HG02610 (cell line): ENCODE results near the gene MUC22.
"Not testable (repeated sequence)": the region's sequence is repeated elsewhere in the genome, so short reads cannot be mapped to it uniquely, and the experiment has no call there.

Experiments
- ATAC-seq: cut with Tn5 transposase; IDR thresholded peaks from one replicate; pipeline ENCODE4 v1.9.1; 2021; ENCODE audit warnings: mild to moderate bottlenecking, moderate library complexity; ENCODE audit not compliant: unreplicated experiment

The MUC22 gene

GRCh38 chr6:30997301-30997700 lies 13.0 kb upstream of the MUC22 start:
- ATAC-seq = no peak

GRCh38 chr6:30998785-30999184 lies 11.5 kb upstream of the MUC22 start:
- ATAC-seq = no peak

DNA sequence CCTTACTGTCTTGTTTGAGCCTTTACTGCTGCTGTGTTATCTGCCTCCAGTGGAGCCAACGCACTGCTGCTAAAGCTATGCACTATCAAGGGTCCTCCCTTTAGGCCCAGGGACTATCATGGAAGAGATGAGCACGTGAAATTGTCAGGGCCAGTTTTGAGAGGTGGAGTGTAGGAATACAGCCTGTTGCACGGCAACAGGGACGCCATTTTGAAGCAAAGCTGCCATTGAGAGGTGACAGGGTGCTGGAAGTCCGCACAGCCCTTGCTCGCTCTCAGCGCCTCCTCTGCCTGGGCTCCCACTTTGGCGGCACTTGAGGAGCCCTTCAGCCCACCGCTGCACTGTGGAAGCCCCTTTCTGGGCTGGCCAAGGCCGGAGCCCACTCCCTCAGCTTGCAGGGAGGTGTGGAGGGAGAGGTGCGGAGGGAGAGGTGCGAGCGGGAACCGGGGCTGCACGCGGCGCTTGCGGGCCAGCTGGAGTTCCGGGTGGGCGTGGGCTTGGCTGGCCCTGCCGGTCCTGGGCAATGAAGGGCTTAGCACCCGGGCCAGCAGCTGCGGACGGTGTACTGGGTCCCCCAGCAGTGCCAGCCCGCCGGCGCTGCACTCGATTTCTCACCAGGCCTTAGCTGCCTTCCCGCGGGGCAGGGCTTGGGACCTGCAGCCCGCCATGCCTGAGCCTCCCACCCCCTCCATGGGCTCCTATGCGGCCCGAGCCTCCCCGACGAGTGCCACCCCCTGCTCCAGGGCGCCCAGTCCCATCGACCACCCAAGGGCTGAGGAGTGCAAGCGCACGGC lies 10.0 kb upstream of the MUC22 start:
- not testable (repeated sequence) for ATAC-seq

GRCh38 chr6:31001281-31001888 lies 8.9 kb upstream of the MUC22 start:
- no peak for ATAC-seq

DNA sequence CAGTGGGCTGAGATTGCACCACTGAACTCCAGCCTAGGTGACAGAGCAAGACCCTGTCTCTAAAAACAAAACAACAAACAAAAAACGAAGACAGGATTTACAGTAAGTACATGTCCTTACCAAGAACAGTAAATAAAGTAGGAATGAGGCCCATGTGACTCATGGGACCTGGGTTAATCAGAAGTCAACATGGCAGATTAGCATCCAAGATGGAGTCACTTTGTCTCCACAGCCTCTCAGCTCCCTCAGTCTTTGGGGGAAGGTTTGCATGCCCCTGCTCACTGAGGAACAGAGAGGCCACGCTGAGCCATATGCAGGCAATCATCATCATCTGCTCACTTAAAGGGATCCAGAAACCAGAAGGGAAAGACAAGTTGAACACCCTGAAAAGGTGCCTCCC lies 7.8 kb upstream of the MUC22 start:
- ATAC-seq = no peak

DNA sequence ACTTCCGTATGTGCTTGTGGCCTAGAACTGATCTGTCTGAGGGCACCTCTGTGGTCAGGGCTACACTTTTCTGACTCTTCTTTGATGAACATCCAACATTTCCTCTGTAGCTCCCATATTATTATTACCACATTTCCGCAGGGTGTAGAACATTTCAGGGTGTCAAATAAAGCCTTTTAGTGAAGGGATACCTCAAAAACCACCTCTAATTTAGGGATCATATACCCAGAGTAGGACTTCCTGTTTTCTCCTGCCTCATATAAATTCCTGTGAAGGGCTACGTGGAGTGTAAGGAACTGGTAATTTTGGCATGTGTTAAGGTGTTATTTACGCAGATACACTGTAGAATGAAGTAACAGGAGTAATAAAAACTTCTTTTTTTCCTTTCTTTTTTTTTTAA lies 5.5 kb upstream of the MUC22 start:
- ATAC-seq = no peak

DNA sequence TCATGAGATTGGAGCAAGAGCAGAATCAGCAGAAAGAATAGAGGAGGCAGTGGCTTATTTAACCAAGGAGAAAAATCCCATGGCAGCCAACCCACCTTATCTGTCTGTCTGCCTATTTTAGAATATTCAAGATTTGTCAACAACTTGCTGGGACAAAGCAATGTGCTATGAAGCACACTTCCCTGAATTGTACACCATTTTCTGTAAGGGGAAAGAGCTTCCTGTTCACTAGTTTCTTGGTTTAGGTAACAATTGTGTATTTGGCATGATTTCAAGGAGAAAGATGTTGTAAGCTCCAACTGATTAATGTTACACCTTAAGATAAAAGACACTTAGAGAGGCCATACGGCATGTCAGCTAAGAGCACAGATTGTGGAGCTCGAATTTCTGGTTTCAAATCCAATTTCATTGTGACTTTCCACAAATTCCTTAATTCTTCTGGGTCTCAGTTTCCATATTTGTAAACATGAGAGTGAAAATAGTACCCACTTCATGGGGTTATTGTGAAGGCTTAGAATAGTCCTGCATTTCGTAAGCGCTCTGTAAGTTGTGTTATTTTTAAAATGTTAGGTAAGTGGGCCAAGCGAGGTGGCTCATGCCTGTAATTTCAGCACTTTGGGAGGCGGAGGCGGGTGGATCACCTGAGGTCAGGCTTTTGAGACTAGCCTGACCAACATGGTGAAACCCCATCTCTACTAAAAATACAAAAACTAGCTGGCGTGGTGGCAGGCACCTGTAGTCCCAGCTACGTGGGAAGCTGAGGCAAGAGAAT lies 4.8 kb upstream of the MUC22 start:
- no peak for ATAC-seq

- no peak for ATAC-seq
Measured at GRCh38 chr6:31007694-31008093, 2.6 kb upstream of the MUC22 start.

- ATAC-seq = no peak
Measured at GRCh38 chr6:31008165-31008564, 2.1 kb upstream of the MUC22 start.

- ATAC-seq = no peak
Measured at GRCh38 chr6:31009731-31010130, 543 bp upstream of the MUC22 start.

DNA sequence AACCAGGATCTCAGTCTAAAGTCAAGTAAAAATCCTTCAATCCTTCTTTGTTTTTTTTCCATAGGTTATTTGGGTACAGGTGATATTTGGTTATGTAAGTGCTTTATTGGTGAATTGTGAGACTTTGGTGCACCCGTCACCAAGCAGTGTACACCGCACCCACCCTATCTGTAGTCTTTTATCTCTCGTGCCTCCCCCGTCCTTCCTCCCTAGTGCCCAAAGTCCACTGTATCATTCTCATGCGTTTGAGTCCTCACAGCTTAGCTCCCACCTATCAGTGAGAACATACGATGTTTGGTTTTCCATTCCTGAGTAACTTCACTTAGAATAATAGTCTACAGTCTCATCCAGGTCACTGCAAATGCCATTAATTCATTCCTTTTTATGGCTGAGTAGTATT lies 879 bp downstream of the MUC22 start:
- ATAC-seq = no peak

DNA sequence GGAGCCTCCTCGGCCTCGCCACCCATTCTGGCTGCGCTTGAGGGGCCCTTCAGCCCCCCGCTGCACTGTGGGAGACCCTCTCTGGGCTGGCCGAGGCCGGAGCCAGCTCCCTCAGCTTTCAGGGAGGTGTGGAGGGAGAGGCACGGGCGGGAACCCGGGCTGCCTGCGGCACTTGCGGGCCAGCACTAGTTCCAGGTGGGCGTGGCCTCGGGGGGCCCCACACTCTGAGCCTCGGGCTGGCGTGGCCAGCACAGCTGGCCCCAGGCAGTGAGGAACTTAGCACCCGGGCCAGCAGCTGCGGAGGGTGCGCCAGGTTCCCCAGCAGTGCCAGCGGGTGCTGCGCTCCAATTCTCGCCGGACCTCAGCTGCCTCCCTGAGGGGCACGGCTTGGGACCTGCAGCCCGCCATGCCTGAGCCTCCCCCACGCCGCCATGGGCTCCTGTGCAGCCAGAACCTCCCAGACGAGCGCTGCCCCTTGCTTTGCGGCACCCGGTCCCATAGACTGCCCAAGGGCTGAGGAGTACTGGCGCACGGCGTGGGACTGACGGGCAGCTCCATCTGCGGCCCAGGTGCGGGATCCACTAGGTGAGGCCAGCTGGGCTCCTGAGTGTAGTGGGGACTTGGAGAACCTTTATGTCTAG lies 6.5 kb downstream of the MUC22 start:
- ATAC-seq = no peak

DNA sequence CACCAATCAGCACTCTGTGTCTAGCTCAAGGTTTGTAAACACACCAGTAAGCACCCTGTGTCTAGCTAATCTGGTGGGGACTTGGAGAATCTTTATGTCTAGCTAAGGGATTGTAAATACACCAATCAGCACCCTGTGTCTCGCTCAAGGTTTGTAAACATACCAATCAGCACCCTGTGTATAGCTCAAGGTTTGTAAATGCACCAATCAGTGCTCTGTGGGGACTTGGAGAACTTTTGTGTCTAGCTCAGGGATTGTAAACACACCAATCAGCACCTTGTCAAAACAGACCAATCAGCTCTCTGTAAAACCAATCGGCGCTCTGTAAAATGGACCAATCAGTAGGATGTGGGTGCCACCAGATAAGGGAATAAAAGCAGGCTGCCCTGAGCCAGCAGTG lies 7.2 kb downstream of the MUC22 start:
- not testable (repeated sequence) for ATAC-seq

- no peak for ATAC-seq
Measured at GRCh38 chr6:31020057-31020456, 9.8 kb downstream of the MUC22 start.

DNA sequence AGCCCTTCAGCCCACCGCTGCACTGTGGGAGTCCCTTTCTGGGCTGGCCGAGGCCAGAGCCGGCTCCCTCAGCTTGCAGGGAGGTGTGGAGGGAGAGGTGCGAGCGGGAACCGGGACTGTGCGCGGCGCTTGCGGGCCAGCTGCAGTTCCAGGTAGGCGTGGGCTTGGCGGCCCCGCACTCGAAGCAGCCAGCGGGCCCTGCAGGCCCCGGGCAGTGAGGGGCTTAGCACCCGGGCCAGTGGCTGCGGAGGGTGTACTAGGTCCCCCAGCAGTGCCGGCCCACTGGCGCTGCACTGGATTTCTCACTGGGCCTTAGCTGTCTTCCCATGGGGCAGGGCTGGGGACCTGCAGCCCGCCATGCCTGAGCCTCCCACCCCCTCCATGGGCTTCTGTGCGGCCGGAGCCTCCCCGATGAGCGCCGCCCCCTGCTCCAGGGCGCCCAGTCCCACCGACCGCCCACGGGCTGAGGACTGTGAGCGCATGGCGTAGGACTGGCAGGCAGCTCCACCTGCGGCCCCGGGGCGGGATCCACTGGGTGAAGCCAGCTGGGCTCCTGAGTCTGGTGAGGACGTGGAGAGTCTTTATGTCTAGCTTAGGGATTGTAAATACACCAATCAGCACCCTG lies 10.5 kb downstream of the MUC22 start:
- not testable (repeated sequence) for ATAC-seq

GRCh38 chr6:31021705-31022531 lies 11.6 kb downstream of the MUC22 start:
- ATAC-seq = not testable (repeated sequence)

DNA sequence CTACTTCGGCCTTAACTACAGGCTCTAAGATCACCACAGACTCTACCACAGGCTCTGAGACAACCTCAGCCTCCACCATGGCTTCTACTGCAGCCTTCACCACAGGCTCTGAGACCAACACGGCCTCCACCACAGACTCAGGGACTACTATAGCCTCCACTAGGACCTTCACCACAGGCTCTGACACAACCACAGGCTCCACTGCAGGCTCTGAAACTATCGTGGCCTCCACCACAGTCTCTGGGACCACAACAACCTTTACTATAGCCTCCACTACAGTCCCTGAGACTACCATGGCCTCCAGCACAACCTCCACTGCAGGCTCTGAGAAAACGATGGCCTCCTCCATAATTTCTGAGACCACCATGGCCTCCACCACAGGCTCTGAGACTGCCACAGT lies 15.3 kb downstream of the MUC22 start:
- no peak for ATAC-seq

GRCh38 chr6:31031095-31031494 lies 20.8 kb downstream of the MUC22 start:
- ATAC-seq = no peak

GRCh38 chr6:31033075-31033474 lies 22.8 kb downstream of the MUC22 start:
- no peak for ATAC-seq

- no peak for ATAC-seq
Measured at GRCh38 chr6:31035862-31036497, 25.7 kb downstream of the MUC22 start.
